H1 (cell line): ENCODE measurements around the gene ATP6V1B1. TPM values are rescaled to one million over a fixed set of nuclear protein-coding genes. Genes with fewer than 3 reads are reported as not detected.

Experiments used
- ASH2L ChIP-seq: fragments of 200-600, 300-600 bp; sonication (generic); IDR thresholded peaks from one replicate; pipeline ENCODE4 v1.7.1; 2017; ENCODE audit warnings: low read length
- CHD7 ChIP-seq: fragments of 300-600 bp; sonication (generic); IDR thresholded peaks from 2 replicates; pipeline ENCODE4 v1.7.1; 2012; ENCODE audit warnings: low read length, moderate library complexity, mild to moderate bottlenecking, inconsistent platforms; ENCODE audit not compliant: insufficient replicate concordance
- EZH2 ChIP-seq: fragments of 200-600 bp; sonication (generic); IDR thresholded peaks from 2 replicates; pipeline ENCODE4 v1.7.1; 2012; ENCODE audit warnings: low read depth, mild to moderate bottlenecking, moderate library complexity, low read length, inconsistent platforms; ENCODE audit not compliant: severe bottlenecking
- KDM1A ChIP-seq: fragments of 200-600, 300-600 bp; sonication (generic); IDR thresholded peaks from 2 replicates; pipeline ENCODE4 v1.7.1; 2016; ENCODE audit warnings: mild to moderate bottlenecking, low read length, borderline replicate concordance
- KDM4A ChIP-seq: IDR thresholded peaks from one replicate; pipeline ENCODE4 v1.7.1; 2012; ENCODE audit warnings: low read depth, mild to moderate bottlenecking, moderate library complexity, low read length, inconsistent platforms; ENCODE audit not compliant: severe bottlenecking
- POLR2AphosphoS5 ChIP-seq: IDR thresholded peaks from 2 replicates; pipeline ENCODE4 v1.6.1; 2011; ENCODE audit warnings: low read depth, low read length
- RBBP5 ChIP-seq: IDR thresholded peaks from 2 replicates; pipeline ENCODE4 v1.7.1; 2012; ENCODE audit warnings: low read depth, mild to moderate bottlenecking, inconsistent platforms, low read length, moderate library complexity, borderline replicate concordance
- RFX5 ChIP-seq: IDR thresholded peaks from 2 replicates; pipeline ENCODE4 v1.6.1; 2011; ENCODE audit warnings: low read depth, low read length, improper control_type of control experiment, borderline replicate concordance
- RNF2 ChIP-seq: fragments of 200-900, 300-1000 bp; sonication (generic); IDR thresholded peaks from 2 replicates; pipeline ENCODE4 v1.7.1; 2016; ENCODE audit warnings: borderline replicate concordance, low read depth, mild to moderate bottlenecking, antibody characterized with exemption, low read length; ENCODE audit not compliant: poor library complexity, severe bottlenecking; ENCODE audit errors: missing control alignments
- RXRA ChIP-seq: IDR thresholded peaks from 2 replicates; pipeline ENCODE4 v1.6.1; 2011; ENCODE audit warnings: low read depth, mild to moderate bottlenecking, low read length, moderate library complexity; ENCODE audit not compliant: insufficient read depth
- TEAD4 ChIP-seq: IDR thresholded peaks from 2 replicates; pipeline ENCODE4 v1.6.1; 2012; ENCODE audit warnings: low read depth, low read length, inconsistent platforms, mixed read lengths
- polyA plus RNA-seq, 7 experiments: library from polyadenylated mRNA; depleted of rRNA in 3 of 7; stranded (reverse) in 5 of 7; unstranded in 2 of 7; fragments of >200 nt in 5 of 7; fragments of 200-250 nt in 2 of 7; gene quantifications; 1 replicate in 5 of 7; 2 replicates in 1 of 7; 4 replicates in 1 of 7; pipeline versions ENCODE4 v1.2.1 to v1.2.3, GENCODE V29; 2011 to 2013; ENCODE audit warnings: missing spikeins in 2 of 7, mixed read lengths in 2 of 7
- total RNA-seq: library from RNA; stranded (reverse); fragmentation: NEBNext Ultra II Directional; extraction: Animal tissue kit (Norgen Biotek cat#: 25700); gene quantifications from 2 replicates; pipeline ENCODE4 v1.2.1, GENCODE V29; 2021

Gene ATP6V1B1
- total and polyA plus RNA-seq, 2 of the 8 experiments (the other 6 are each of a cell fraction or from before 2014, with no cell fraction given), result not detected

- no peak for TF ChIP-seq CHD7
- no peak for TF ChIP-seq POLR2AphosphoS5
- no peak for TF ChIP-seq TEAD4
- TF ChIP-seq RFX5, result no peak
- TF ChIP-seq RXRA, result no peak
- no peak for TF ChIP-seq RBBP5
- TF ChIP-seq RNF2, result no peak
- TF ChIP-seq KDM1A, result no peak
- no peak for TF ChIP-seq ASH2L
- TF ChIP-seq KDM4A, result no peak
- TF ChIP-seq EZH2, result no peak
Measured at GRCh38 chr2:71004857-71005256, 69.2 kb downstream of the ATP6V1B1 start (continued).
